ENCODE data around the gene TSPAN18.

TSPAN18 gene

DNA sequence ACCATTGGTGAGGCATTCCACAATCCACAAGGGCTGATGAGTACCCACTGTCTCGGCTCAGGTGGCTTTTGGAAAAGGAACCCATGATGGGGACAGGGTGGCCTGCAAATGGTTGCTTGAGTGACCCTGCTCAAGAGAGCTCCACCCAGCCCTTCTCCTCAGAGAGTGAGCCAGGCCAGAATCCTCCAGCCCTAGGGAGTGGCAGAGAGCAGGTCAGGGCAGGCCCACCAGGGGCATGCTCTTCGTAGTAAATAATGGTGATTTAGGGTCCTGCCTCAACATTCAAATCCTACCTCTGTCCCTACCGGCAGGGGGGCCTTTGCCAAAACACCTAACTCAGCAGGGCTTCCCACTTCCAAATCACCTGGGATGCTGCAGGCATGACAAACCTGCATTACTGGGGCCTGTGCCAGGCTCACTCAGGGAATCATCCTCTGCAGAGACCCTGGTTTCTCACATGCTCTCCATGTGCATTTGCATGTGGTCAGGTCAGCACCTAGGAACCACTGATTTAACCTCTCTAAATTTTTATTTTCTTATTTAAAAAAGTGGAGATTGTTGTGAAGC lies 241.3 kb downstream of the TSPAN18 start:
- no peak for TF ChIP-seq CTCF (IDR thresholded peaks at IDR 0.05; ENCODE audit: low read depth, low read length, missing control alignments)
- H3K4me3 ChIP-seq (ENCODE audit: low read depth, low read length), result no peak overlapping the region
- DNase-seq (ENCODE audit: low read depth), result no peak

GRCh38 chr11:44968510-44968909 lies 241.7 kb downstream of the TSPAN18 start:
- TF ChIP-seq CTCF (IDR thresholded peaks at IDR 0.05; ENCODE audit: low read depth, low read length, missing control alignments), result no peak
- no peak overlapping the region for H3K4me3 ChIP-seq (ENCODE audit: low read depth, low read length)
- no peak for DNase-seq (ENCODE audit: low read depth)

- DNase-seq (ENCODE audit: low read depth), result no peak
- no peak for TF ChIP-seq CTCF (IDR thresholded peaks at IDR 0.05; ENCODE audit: low read depth, low read length, missing control alignments)
- no peak overlapping the region for H3K4me3 ChIP-seq (ENCODE audit: low read depth, low read length)
These were observed 243.0 kb downstream of the TSPAN18 start for GRCh38 chr11:44969651-44970252.

DNA sequence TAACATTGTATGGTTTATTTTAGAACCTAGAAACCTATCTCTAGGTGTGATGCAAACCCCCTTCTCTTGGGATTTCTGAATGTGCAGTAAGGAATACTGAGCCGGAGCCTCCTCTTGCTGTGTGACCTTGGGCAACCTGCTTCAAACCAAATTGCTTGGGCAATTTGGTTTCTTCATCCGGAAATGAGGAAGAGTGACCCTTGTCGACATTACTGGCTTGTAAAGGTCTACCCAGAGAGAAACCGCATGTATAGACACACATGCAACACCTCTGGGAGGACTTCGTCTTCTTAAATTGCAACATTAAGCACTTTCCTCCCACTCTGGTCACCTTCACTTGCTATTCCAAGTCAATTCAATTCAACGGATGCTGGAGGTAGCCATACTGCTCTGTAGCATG lies 243.5 kb downstream of the TSPAN18 start:
- DNase-seq (ENCODE audit: low read depth), result no peak
- TF ChIP-seq CTCF (IDR thresholded peaks at IDR 0.05; ENCODE audit: low read depth, low read length, missing control alignments), result no peak
- no peak overlapping the region for H3K4me3 ChIP-seq (ENCODE audit: low read depth, low read length)

GRCh38 chr11:44971185-44971584 lies 244.4 kb downstream of the TSPAN18 start:
- no peak overlapping the region for H3K4me3 ChIP-seq (ENCODE audit: low read depth, low read length)
- DNase-seq (ENCODE audit: low read depth), result no peak
- TF ChIP-seq CTCF (IDR thresholded peaks at IDR 0.05; ENCODE audit: low read depth, low read length, missing control alignments), result no peak

- no peak for TF ChIP-seq CTCF (IDR thresholded peaks at IDR 0.05; ENCODE audit: low read depth, low read length, missing control alignments)
- no peak for DNase-seq (ENCODE audit: low read depth)
- no peak overlapping the region for H3K4me3 ChIP-seq (ENCODE audit: low read depth, low read length)
These were observed 246.1 kb downstream of the TSPAN18 start for GRCh38 chr11:44972746-44973435.
